ENCODE data around the gene ST8SIA5. TPM values are rescaled to one million over a fixed set of nuclear protein-coding genes. Genes with fewer than 3 reads are reported as not detected.

ST8SIA5 gene
- total and polyA plus RNA-seq, 5 donors from 2014 or later: not detected

DNA sequence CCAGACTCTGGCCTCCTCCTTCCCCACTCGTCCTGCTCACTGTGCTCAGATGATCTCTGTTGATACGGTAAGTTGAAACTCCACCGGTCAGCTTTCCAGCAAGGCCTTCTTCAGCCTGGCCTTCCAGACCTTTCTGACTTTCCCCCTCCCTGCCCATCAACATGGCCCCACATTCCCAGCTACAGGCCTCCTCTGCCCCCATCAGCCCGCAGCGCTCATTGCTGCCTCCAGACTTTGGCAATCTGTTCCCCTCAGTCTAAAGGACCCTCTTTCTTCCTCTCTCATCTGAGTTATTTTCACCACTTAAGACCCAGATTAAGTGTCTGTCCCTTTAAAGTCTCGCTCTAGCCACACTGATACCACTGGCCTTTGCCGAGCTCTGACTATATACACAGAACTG lies 110.4 kb downstream of the ST8SIA5 start:
- no peaks in the 10 kb centered on the region for H3K36me3 Mint-ChIP-seq
- Histone ChIP-seq H3K27me3 (ENCODE audit: control insufficient read depth, insufficient read depth, low read length) (no peaks in the 10 kb centered on the region), H3K4me1 (ENCODE audit: control insufficient read depth, insufficient read depth, low read length, poor library complexity, severe bottlenecking) (no peaks in the 10 kb centered on the region), H3K9me3 (ENCODE audit: control insufficient read depth in 2 of 2, low read length in 2 of 2) (no peaks in the 10 kb centered on the region), H3K4me3 (ENCODE audit: low read depth, low read length) (no peak overlapping the region), H3K36me3 (ENCODE audit: control insufficient read depth, insufficient read depth, low read length) (no peaks in the 10 kb centered on the region), H3K27ac (ENCODE audit: insufficient read depth, low read length, poor library complexity, severe bottlenecking) (no peak overlapping the region)
- ATAC-seq (ENCODE audit: low read depth in 2 of 2) (no peak), DNase-seq (no peak)
- no peaks in the 10 kb centered on the region for H3K4me1 Mint-ChIP-seq
- H3K27ac Mint-ChIP-seq: no peak overlapping the region
- H3K9me3 Mint-ChIP-seq: no peaks in the 10 kb centered on the region
- H3K27me3 Mint-ChIP-seq: peaks cover 7% of the 10 kb centered on the region
- no peak overlapping the region for H3K4me3 Mint-ChIP-seq

DNA sequence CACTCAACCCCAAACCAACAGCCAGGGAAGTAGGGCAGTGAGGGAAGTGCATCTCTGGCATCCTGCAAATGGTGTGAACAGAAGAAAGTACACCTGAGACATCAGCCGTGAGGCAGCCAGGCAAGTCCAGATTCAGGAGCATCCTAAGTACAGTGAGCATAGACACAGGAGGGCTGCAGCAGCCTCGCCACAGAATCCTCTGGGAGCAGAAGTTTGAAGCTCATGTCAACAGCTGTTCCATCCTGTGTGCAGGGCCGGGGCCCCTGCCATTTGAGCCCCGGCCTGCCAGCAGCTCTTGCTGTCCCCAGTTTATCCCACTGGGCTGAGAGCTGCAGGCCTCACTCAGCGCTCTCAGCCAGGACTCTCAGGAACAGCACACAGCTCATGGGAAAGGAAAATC lies 114.3 kb downstream of the ST8SIA5 start:
- Histone ChIP-seq H3K27me3 (ENCODE audit: control insufficient read depth, insufficient read depth, low read length) (no peaks in the 10 kb centered on the region), H3K9me3 (ENCODE audit: control insufficient read depth in 2 of 2, low read length in 2 of 2) (no peaks in the 10 kb centered on the region), H3K27ac (ENCODE audit: insufficient read depth, low read length, poor library complexity, severe bottlenecking) (no peak overlapping the region), H3K4me1 (ENCODE audit: control insufficient read depth, insufficient read depth, low read length, poor library complexity, severe bottlenecking) (no peaks in the 10 kb centered on the region), H3K4me3 (ENCODE audit: low read depth, low read length) (no peak overlapping the region), H3K36me3 (ENCODE audit: control insufficient read depth, insufficient read depth, low read length) (no peaks in the 10 kb centered on the region)
- Mint-ChIP-seq H3K4me3 (no peak overlapping the region), H3K9me3 (no peaks in the 10 kb centered on the region), H3K36me3 (no peaks in the 10 kb centered on the region), H3K27me3 (peaks cover 7% of the 10 kb centered on the region), H3K4me1 (no peaks in the 10 kb centered on the region), H3K27ac (no peak overlapping the region)
- DNase-seq (no peak), ATAC-seq (ENCODE audit: low read depth in 2 of 2) (no peak)

DNA sequence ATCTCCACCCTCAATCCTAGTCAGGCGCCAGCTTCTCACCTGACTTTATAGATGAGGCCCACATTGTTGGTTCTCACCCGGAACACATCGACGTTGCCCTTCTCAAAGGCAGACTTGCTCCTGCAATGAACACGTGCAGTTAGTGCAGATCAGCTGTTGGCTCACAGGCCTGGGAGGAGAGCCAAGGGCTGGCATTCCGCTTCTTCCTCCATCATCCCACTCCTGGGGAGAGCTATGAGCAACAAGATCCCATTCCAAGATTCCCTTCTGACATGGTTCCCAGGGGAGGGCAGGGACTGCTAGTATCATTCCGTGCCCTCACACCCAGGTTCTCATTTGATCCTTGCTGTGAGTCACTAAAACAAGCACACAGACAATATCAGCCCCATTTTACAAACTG lies 114.9 kb downstream of the ST8SIA5 start:
- H3K27me3 ChIP-seq (ENCODE audit: control insufficient read depth, insufficient read depth, low read length): no peaks in the 10 kb centered on the region
- Mint-ChIP-seq H3K27ac (no peak overlapping the region), H3K4me1 (no peaks in the 10 kb centered on the region), H3K36me3 (no peaks in the 10 kb centered on the region), H3K4me3 (no peak overlapping the region), H3K9me3 (no peaks in the 10 kb centered on the region), H3K27me3 (peaks cover 7% of the 10 kb centered on the region)
- ATAC-seq (ENCODE audit: low read depth in 2 of 2): no peak
- DNase-seq: no peak
- H3K9me3 ChIP-seq (ENCODE audit: control insufficient read depth in 2 of 2, low read length in 2 of 2): no peaks in the 10 kb centered on the region
- H3K4me3 ChIP-seq (ENCODE audit: low read depth, low read length): no peak overlapping the region
- no peaks in the 10 kb centered on the region for H3K4me1 ChIP-seq (ENCODE audit: control insufficient read depth, insufficient read depth, low read length, poor library complexity, severe bottlenecking)
- H3K36me3 ChIP-seq (ENCODE audit: control insufficient read depth, insufficient read depth, low read length): no peaks in the 10 kb centered on the region
- H3K27ac ChIP-seq (ENCODE audit: insufficient read depth, low read length, poor library complexity, severe bottlenecking): no peak overlapping the region

DNA sequence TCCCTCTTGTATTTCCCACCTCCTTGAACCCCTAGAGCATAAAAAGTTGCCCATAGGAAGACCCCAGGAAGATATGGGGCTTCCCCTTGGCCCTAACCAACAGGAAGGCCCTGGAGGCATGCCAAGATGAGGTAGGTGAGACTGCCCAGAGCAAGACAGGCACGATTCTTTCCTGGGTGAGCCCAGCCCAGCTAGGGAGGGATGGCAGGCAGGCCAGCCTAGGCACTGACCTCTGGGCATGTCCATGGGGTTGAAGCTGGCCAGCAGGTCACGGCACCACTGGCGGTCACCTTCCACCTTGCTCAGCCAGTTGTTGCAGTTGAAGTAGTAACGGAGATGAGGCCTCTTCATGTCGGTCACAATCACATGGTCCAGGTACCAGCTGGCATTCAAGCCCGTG lies 117.5 kb downstream of the ST8SIA5 start:
- Mint-ChIP-seq H3K36me3 (no peaks in the 10 kb centered on the region), H3K9me3 (no peaks in the 10 kb centered on the region), H3K27ac (no peak overlapping the region), H3K27me3 (peaks cover 10% of the 10 kb centered on the region), H3K4me3 (no peak overlapping the region), H3K4me1 (no peaks in the 10 kb centered on the region)
- Histone ChIP-seq H3K4me1 (ENCODE audit: control insufficient read depth, insufficient read depth, low read length, poor library complexity, severe bottlenecking) (no peaks in the 10 kb centered on the region), H3K27me3 (ENCODE audit: control insufficient read depth, insufficient read depth, low read length) (no peaks in the 10 kb centered on the region), H3K4me3 (ENCODE audit: low read depth, low read length) (no peak overlapping the region), H3K9me3 (ENCODE audit: control insufficient read depth in 2 of 2, low read length in 2 of 2) (no peaks in the 10 kb centered on the region), H3K27ac (ENCODE audit: insufficient read depth, low read length, poor library complexity, severe bottlenecking) (no peak overlapping the region), H3K36me3 (ENCODE audit: control insufficient read depth, insufficient read depth, low read length) (no peaks in the 10 kb centered on the region)
- ATAC-seq (ENCODE audit: low read depth in 2 of 2) (no peak), DNase-seq (no peak)

DNA sequence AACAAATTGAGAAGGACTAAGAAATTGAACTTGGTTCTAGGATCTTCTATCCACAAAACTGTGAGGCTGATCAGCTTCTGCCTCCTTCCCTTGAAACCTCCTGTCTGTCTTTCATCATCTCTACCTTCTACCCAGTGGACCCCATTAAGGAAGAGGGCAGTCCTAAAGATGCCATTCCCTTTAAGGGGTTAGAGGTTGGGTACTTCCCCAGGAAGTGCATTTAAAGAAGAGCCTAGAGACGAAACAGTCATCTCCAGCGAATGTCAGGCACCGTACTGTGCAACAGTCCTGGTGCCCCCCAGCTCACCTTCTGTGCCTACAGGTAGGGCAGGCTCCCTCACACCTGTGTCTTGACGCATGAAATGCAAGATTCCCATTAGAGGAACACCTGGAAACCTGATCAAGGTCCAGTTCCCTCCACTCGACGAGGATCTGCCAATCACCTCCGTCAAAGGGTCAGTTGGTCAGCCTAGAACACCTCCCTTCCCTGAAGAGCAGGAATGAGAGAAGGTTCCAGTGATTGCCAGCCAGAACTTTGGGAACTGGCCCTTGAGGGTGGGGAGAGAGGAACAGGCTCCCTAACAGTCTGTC lies 120.7 kb downstream of the ST8SIA5 start:
- DNase-seq (no peak), ATAC-seq (ENCODE audit: low read depth in 2 of 2) (no peak)
- Mint-ChIP-seq H3K27me3 (peaks cover 4% of the 10 kb centered on the region), H3K4me3 (no peak overlapping the region), H3K27ac (no peak overlapping the region), H3K4me1 (no peaks in the 10 kb centered on the region), H3K9me3 (peaks cover 0 to 2% (median 0%) of the 10 kb centered on the region in 7 donors), H3K36me3 (no peaks in the 10 kb centered on the region)
- H3K4me3 ChIP-seq (ENCODE audit: low read depth, low read length): no peak overlapping the region
- no peak overlapping the region for H3K27ac ChIP-seq (ENCODE audit: insufficient read depth, low read length, poor library complexity, severe bottlenecking)
- H3K9me3 ChIP-seq (ENCODE audit: control insufficient read depth in 2 of 2, low read length in 2 of 2): no peaks in the 10 kb centered on the region
- H3K4me1 ChIP-seq (ENCODE audit: control insufficient read depth, insufficient read depth, low read length, poor library complexity, severe bottlenecking): no peaks in the 10 kb centered on the region
- H3K27me3 ChIP-seq (ENCODE audit: control insufficient read depth, insufficient read depth, low read length): no peaks in the 10 kb centered on the region
- H3K36me3 ChIP-seq (ENCODE audit: control insufficient read depth, insufficient read depth, low read length): no peaks in the 10 kb centered on the region

GRCh38 chr18:46632401-46633071 lies 124.3 kb downstream of the ST8SIA5 start:
- DNase-seq (no peak), ATAC-seq (ENCODE audit: low read depth in 2 of 2) (no peak)
- no peaks in the 10 kb centered on the region for H3K36me3 ChIP-seq (ENCODE audit: control insufficient read depth, insufficient read depth, low read length)
- no peaks in the 10 kb centered on the region for H3K4me1 ChIP-seq (ENCODE audit: control insufficient read depth, insufficient read depth, low read length, poor library complexity, severe bottlenecking)
- no peaks in the 10 kb centered on the region for H3K36me3 Mint-ChIP-seq
- no peak overlapping the region for H3K4me3 Mint-ChIP-seq
- H3K27me3 ChIP-seq (ENCODE audit: control insufficient read depth, insufficient read depth, low read length): no peaks in the 10 kb centered on the region
- peaks cover 0 to 2% (median 0%) of the 10 kb centered on the region in 7 donors for H3K9me3 Mint-ChIP-seq
- H3K4me1 Mint-ChIP-seq: no peaks in the 10 kb centered on the region
- H3K27ac Mint-ChIP-seq: no peak overlapping the region
- peaks cover 4% of the 10 kb centered on the region for H3K27me3 Mint-ChIP-seq
- H3K4me3 ChIP-seq (ENCODE audit: low read depth, low read length): no peak overlapping the region
- no peak overlapping the region for H3K27ac ChIP-seq (ENCODE audit: insufficient read depth, low read length, poor library complexity, severe bottlenecking)
- no peaks in the 10 kb centered on the region for H3K9me3 ChIP-seq (ENCODE audit: control insufficient read depth in 2 of 2, low read length in 2 of 2)

DNA sequence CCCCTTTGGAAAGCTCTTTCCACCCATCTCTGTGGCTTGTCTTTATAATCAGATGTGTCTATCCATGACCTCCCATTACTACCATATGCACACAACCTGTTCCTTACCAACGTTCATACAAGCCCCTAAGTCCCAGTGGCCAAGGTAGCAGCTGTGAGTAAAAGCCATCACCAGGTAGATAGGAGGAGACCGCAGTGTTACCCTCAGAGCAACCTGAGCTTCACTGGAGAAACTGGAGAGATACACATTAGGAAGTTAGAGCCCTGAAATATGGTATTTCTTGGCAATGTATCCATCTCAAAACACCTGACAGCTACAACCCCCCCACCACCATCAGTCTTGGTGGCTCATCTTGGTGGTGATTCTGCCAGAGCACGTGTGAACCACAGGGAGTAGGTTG lies 125.9 kb downstream of the ST8SIA5 start:
- H3K4me1 Mint-ChIP-seq: no peaks in the 10 kb centered on the region

GRCh38 chr18:46630160-46630559 lies 126.7 kb downstream of the ST8SIA5 start:
- Histone ChIP-seq H3K27ac (ENCODE audit: insufficient read depth, low read length, poor library complexity, severe bottlenecking) (no peak overlapping the region), H3K4me3 (ENCODE audit: low read depth, low read length) (no peak overlapping the region), H3K9me3 (ENCODE audit: control insufficient read depth in 2 of 2, low read length in 2 of 2) (no peaks in the 10 kb centered on the region), H3K4me1 (ENCODE audit: control insufficient read depth, insufficient read depth, low read length, poor library complexity, severe bottlenecking) (no peaks in the 10 kb centered on the region), H3K27me3 (ENCODE audit: control insufficient read depth, insufficient read depth, low read length) (no peaks in the 10 kb centered on the region), H3K36me3 (ENCODE audit: control insufficient read depth, insufficient read depth, low read length) (no peaks in the 10 kb centered on the region)
- no peaks in the 10 kb centered on the region for H3K36me3 Mint-ChIP-seq
- DNase-seq (peak in 1 of 3 donors; percentile 35), ATAC-seq (ENCODE audit: low read depth in 2 of 2) (no peak)
- H3K4me1 Mint-ChIP-seq: peaks cover 0 to 2% (median 0%) of the 10 kb centered on the region in 4 donors
- no peak overlapping the region for H3K27ac Mint-ChIP-seq
- H3K27me3 Mint-ChIP-seq: peaks cover 15% of the 10 kb centered on the region
- peaks cover 0 to 2% (median 0%) of the 10 kb centered on the region in 7 donors for H3K9me3 Mint-ChIP-seq
- no peak overlapping the region for H3K4me3 Mint-ChIP-seq

More for the DNA sequence above, 125.9 kb downstream of the ST8SIA5 start:
- Histone ChIP-seq H3K4me1 (ENCODE audit: control insufficient read depth, insufficient read depth, low read length, poor library complexity, severe bottlenecking) (no peaks in the 10 kb centered on the region), H3K36me3 (ENCODE audit: control insufficient read depth, insufficient read depth, low read length) (no peaks in the 10 kb centered on the region), H3K27me3 (ENCODE audit: control insufficient read depth, insufficient read depth, low read length) (no peaks in the 10 kb centered on the region), H3K9me3 (ENCODE audit: control insufficient read depth in 2 of 2, low read length in 2 of 2) (no peaks in the 10 kb centered on the region), H3K27ac (ENCODE audit: insufficient read depth, low read length, poor library complexity, severe bottlenecking) (no peak overlapping the region), H3K4me3 (ENCODE audit: low read depth, low read length) (no peak overlapping the region)
- no peak overlapping the region for H3K27ac Mint-ChIP-seq
- no peak for ATAC-seq (ENCODE audit: low read depth in 2 of 2)
- peaks cover 0 to 2% (median 0%) of the 10 kb centered on the region in 7 donors for H3K9me3 Mint-ChIP-seq
- DNase-seq: no peak
- no peaks in the 10 kb centered on the region for H3K36me3 Mint-ChIP-seq
- no peak overlapping the region for H3K4me3 Mint-ChIP-seq
- H3K27me3 Mint-ChIP-seq: peaks cover 10% of the 10 kb centered on the region

Data from CD4-positive, CD25-positive, alpha-beta regulatory T cell (primary cell).